Endodermal cell (in vitro differentiated cells): ENCODE results near the gene C2orf81. TPM values are rescaled to one million over a fixed set of nuclear protein-coding genes. Genes with fewer than 3 reads are reported as not detected.

Experiments
- DNase-seq: peaks from one replicate; pipeline ENCODE4 v3.0.0-alpha.2; 2017
- H3K27ac ChIP-seq: 2 replicates; pipeline ENCODE4 v1.5.1; 2013; ENCODE audit warnings: mild to moderate bottlenecking, low read depth, low read length, moderate library complexity
- H3K27me3 ChIP-seq: 2 replicates; pipeline ENCODE4 v1.6.1; 2013; ENCODE audit warnings: mild to moderate bottlenecking, low read length, moderate library complexity; ENCODE audit not compliant: insufficient read depth, control insufficient read depth, poor library complexity, severe bottlenecking
- H3K36me3 ChIP-seq: 2 replicates; pipeline ENCODE4 v1.7.0; 2013; ENCODE audit warnings: mild to moderate bottlenecking, low read length, moderate library complexity; ENCODE audit not compliant: control insufficient read depth, insufficient read depth
- H3K4me1 ChIP-seq: one replicate; pipeline ENCODE4 v1.7.0; 2013; ENCODE audit warnings: low read length; ENCODE audit not compliant: control insufficient read depth, insufficient read depth
- H3K4me3 ChIP-seq: 2 replicates; pipeline ENCODE4 v1.5.1; 2013; ENCODE audit warnings: mild to moderate bottlenecking, low read length, moderate library complexity
- H3K9ac ChIP-seq: 2 replicates; pipeline ENCODE4 v1.6.1; 2013; ENCODE audit warnings: mild to moderate bottlenecking, low read length, moderate library complexity; ENCODE audit not compliant: poor library complexity, severe bottlenecking; ENCODE audit errors: extremely low read depth
- H3K9me3 ChIP-seq: 2 replicates; pipeline ENCODE4 v1.6.1; 2013; ENCODE audit warnings: mild to moderate bottlenecking, low read length, moderate library complexity; ENCODE audit not compliant: control insufficient read depth
- H3K27ac Mint-ChIP-seq: 2 replicates; pipeline ENCODE4 v1.8.0; 2020; ENCODE audit warnings: mixed read lengths
- H3K27me3 Mint-ChIP-seq: 2 replicates; pipeline ENCODE4 v1.8.0; 2021; ENCODE audit warnings: mild to moderate bottlenecking, mixed read lengths; ENCODE audit not compliant: insufficient read depth
- H3K36me3 Mint-ChIP-seq: 2 replicates; pipeline ENCODE4 v1.8.0; 2020; ENCODE audit warnings: low read depth, mixed read lengths
- H3K4me1 Mint-ChIP-seq: 2 replicates; pipeline ENCODE4 v1.8.0; 2020; ENCODE audit warnings: mixed read lengths
- H3K4me3 Mint-ChIP-seq: 2 replicates; pipeline ENCODE4 v1.8.0; 2020; ENCODE audit warnings: mild to moderate bottlenecking, moderate library complexity, mixed read lengths
- H3K9me3 Mint-ChIP-seq: 2 replicates; pipeline ENCODE4 v1.8.0; 2020; ENCODE audit warnings: mild to moderate bottlenecking, mixed read lengths
- WGBS, 2 experiments: methylation state at CpG; one replicate each; pipeline versions ENCODE4 v1.1.5 to v1.1.7; 2013; ENCODE audit warnings: missing lambda C conversion rate in 2 of 2, mixed read lengths in 1 of 2; ENCODE audit not compliant: insufficient coverage in 1 of 2, insufficient read length in 1 of 2; 5-methylcytosine and 5-hydroxymethylcytosine counted together
- total RNA-seq, 2 donors: library from RNA; stranded (reverse); fragmentation: NEBNext Ultra II Directional in 1 of 2; extraction: Animal tissue kit (Norgen Biotek cat#: 25700) in 1 of 2; gene quantifications; 2 replicates in 1 of 2; 3 replicates in 1 of 2; pipeline ENCODE4 v1.2.1, GENCODE V29; 2021
- TF ChIP-seq, protein P1 (sequence below): fragments of 200-600 bp; sonication (generic); conservative IDR thresholded peaks from 2 replicates; pipeline ENCODE4 v1.5.0; 2021; ENCODE audit warnings: antibody characterized with exemption, mild to moderate bottlenecking

The C2orf81 gene
- total RNA-seq, 2 donors from 2014 or later = 3.8 to 4.8 TPM

DNA sequence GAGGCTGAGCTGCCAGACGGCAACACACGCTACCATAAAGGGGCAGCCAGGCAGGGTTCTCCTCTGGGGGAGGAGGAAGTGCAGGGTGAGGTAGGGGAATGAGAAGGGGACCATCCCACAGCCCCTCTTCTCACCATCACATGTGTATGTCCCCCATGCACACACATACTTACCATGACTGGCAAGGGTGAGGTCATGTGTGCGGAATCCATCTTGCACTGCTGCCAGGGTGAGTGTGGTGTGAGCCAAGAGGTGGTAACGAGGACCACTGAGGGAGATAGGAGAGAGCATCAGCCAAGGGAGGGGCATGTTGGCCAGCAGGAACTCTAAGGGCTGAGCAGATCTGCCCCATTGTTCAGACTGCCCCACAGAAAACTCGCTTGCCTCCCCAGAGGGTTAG, 7.3 kb upstream of the C2orf81 start:
- no peak overlapping the region for H3K9ac ChIP-seq
- peaks cover 17% of the 10 kb centered on the region for H3K4me1 ChIP-seq
- no peaks in the 10 kb centered on the region for H3K27me3 ChIP-seq
- Mint-ChIP-seq H3K4me3 (no peak overlapping the region), H3K27me3 (no peaks in the 10 kb centered on the region), H3K9me3 (no peaks in the 10 kb centered on the region), H3K4me1 (peaks cover 37% of the 10 kb centered on the region), H3K27ac (peak overlapping the region; percentile 45), H3K36me3 (peaks cover 69% of the 10 kb centered on the region)
- no peak overlapping the region for H3K4me3 ChIP-seq
- DNase-seq = no peak
- peaks cover 84% of the 10 kb centered on the region for H3K36me3 ChIP-seq
- WGBS, 2 experiments = 92% methylated on average over 5 of the region's 5 CpGs; no CpG with 5 or more reads in 1 of the 2 experiments
- H3K9me3 ChIP-seq = no peaks in the 10 kb centered on the region
- TF ChIP-seq, protein P1, sequence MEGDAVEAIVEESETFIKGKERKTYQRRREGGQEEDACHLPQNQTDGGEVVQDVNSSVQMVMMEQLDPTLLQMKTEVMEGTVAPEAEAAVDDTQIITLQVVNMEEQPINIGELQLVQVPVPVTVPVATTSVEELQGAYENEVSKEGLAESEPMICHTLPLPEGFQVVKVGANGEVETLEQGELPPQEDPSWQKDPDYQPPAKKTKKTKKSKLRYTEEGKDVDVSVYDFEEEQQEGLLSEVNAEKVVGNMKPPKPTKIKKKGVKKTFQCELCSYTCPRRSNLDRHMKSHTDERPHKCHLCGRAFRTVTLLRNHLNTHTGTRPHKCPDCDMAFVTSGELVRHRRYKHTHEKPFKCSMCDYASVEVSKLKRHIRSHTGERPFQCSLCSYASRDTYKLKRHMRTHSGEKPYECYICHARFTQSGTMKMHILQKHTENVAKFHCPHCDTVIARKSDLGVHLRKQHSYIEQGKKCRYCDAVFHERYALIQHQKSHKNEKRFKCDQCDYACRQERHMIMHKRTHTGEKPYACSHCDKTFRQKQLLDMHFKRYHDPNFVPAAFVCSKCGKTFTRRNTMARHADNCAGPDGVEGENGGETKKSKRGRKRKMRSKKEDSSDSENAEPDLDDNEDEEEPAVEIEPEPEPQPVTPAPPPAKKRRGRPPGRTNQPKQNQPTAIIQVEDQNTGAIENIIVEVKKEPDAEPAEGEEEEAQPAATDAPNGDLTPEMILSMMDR = no peak
- no peak overlapping the region for H3K27ac ChIP-seq

GRCh38 chr2:74427551-74427950, 6.1 kb upstream of the C2orf81 start:
- Mint-ChIP-seq H3K4me1 (peaks cover 37% of the 10 kb centered on the region), H3K27ac (peak overlapping the region; percentile 63), H3K4me3 (no peak overlapping the region), H3K9me3 (no peaks in the 10 kb centered on the region), H3K27me3 (peaks cover 8% of the 10 kb centered on the region), H3K36me3 (peaks cover 64% of the 10 kb centered on the region)
- H3K4me3 ChIP-seq = no peak overlapping the region
- H3K36me3 ChIP-seq = peaks cover 80% of the 10 kb centered on the region
- DNase-seq = peak; percentile 65
- no peaks in the 10 kb centered on the region for H3K9me3 ChIP-seq
- H3K4me1 ChIP-seq = peaks cover 17% of the 10 kb centered on the region
- H3K9ac ChIP-seq = no peak overlapping the region
- no peak overlapping the region for H3K27ac ChIP-seq
- TF ChIP-seq, protein P1 = peak; percentile 40
- WGBS, 2 experiments = 82 to 89% methylated on average over 3 of the region's 3 CpGs
- no peaks in the 10 kb centered on the region for H3K27me3 ChIP-seq

GRCh38 chr2:74426181-74426758, 4.9 kb upstream of the C2orf81 start:
- Mint-ChIP-seq H3K4me1 (peaks cover 37% of the 10 kb centered on the region), H3K4me3 (peak overlapping the region; percentile 19), H3K27ac (peak overlapping the region; percentile 63), H3K9me3 (no peaks in the 10 kb centered on the region), H3K36me3 (peaks cover 53% of the 10 kb centered on the region), H3K27me3 (peaks cover 13% of the 10 kb centered on the region)
- WGBS, 2 experiments = 73 to 100% methylated on average over 2 to 14 of the region's 14 CpGs
- peak overlapping the region; percentile 27 for H3K27ac ChIP-seq
- H3K36me3 ChIP-seq = peaks cover 68% of the 10 kb centered on the region
- no peak overlapping the region for H3K9ac ChIP-seq
- DNase-seq = peak; percentile 82
- TF ChIP-seq, protein P1 = no peak
- no peaks in the 10 kb centered on the region for H3K9me3 ChIP-seq
- no peaks in the 10 kb centered on the region for H3K27me3 ChIP-seq
- peaks cover 17% of the 10 kb centered on the region for H3K4me1 ChIP-seq
- no peak overlapping the region for H3K4me3 ChIP-seq
